HepG2 (cell line): ENCODE measurements around the gene PALM3. TPM values are rescaled to one million over a fixed set of nuclear protein-coding genes. Genes with fewer than 3 reads are reported as not detected.

Experiments
- ATAC-seq: fragments of 200-7000 bp; cut with Tn5 transposase; 3 replicates; pipeline ENCODE4 v1.9.1; 2020; ENCODE audit warnings: mild to moderate bottlenecking, moderate library complexity
- BruUV-seq: library from RNA; stranded (reverse); fragments of 400-500 nt; replicated peaks from 2 replicates; lab custom pipeline; 2021; lab: Mats Ljungman, UMichigan
- CTCF ChIA-PET: fragments of 300-600 bp; formaldehyde crosslinking; extraction: SDS; loops from one replicate; lab custom pipeline; 2021; ENCODE audit warnings: low total read pairs, inconsistent platforms, low intra/inter-chr PET ratio; lab: Yijun Ruan, JAX
- POLR2A ChIA-PET: fragments of 350-600 bp; sonication (Branson Sonifier 250); formaldehyde crosslinking; loops from one replicate; lab custom pipeline; 2020; ENCODE audit warnings: antibody characterized with exemption, inconsistent platforms; lab: Yijun Ruan, JAX
- DNase-seq: peaks from one replicate; pipeline ENCODE4 v3.0.0-alpha.2; 2015; ENCODE audit warnings: low spot score
- FAIRE-seq: peaks from 3 replicates; lab custom pipeline; 2011; peaks lifted over from hg19 to GRCh38; lab: Jason Lieb, UNC
- H2AFZ ChIP-seq: one replicate; pipeline ENCODE4 v1.6.1; 2011; ENCODE audit warnings: low read length, inconsistent platforms
- H3K27ac ChIP-seq: fragments of 300-600 bp; 3 replicates; pipeline ENCODE4 v1.8.0; 2011; ENCODE audit warnings: mixed run types, mild to moderate bottlenecking, mixed read lengths, low read length, inconsistent platforms; ENCODE audit not compliant: insufficient read depth; ENCODE audit errors: extremely low read length
- H3K27me3 ChIP-seq, 2 experiments: fragments of 200-600 bp in 1 of 2; 2 replicates in 1 of 2; 3 replicates in 1 of 2; pipeline versions ENCODE4 v1.6.0 to v1.8.0; 2011; ENCODE audit warnings: low read length in 2 of 2, mild to moderate bottlenecking in 2 of 2, moderate library complexity in 2 of 2, inconsistent platforms in 1 of 2; ENCODE audit not compliant: insufficient read depth in 2 of 2, control insufficient read depth in 1 of 2
- H3K36me3 ChIP-seq, 2 experiments: fragments of 200-600 bp in 1 of 2; replicated peaks in 1 of 2; 2 replicates in 1 of 2; 3 replicates in 1 of 2; pipeline versions ENCODE4 v1.5.1 to v1.8.0; 2011; ENCODE audit warnings: low read length in 2 of 2, inconsistent platforms in 1 of 2; ENCODE audit not compliant: insufficient read depth in 2 of 2, control insufficient read depth in 1 of 2
- H3K4me1 ChIP-seq: 2 replicates; pipeline ENCODE4 v1.5.1; 2012; ENCODE audit warnings: low read length, inconsistent platforms; ENCODE audit not compliant: insufficient read depth
- H3K4me2 ChIP-seq: 2 replicates; pipeline ENCODE4 v1.6.0; 2011; ENCODE audit warnings: low read depth, low read length, inconsistent platforms
- H3K4me3 ChIP-seq, 3 experiments: fragments of 200-600 bp in 1 of 3; sonication (generic), shearing (Covaris generic) in 1 of 3; replicated peaks in 1 of 3; 2 replicates each; pipeline ENCODE4 v1.5.1; 2011 to 2016; ENCODE audit warnings: low read length in 3 of 3, inconsistent platforms in 2 of 3, low read depth in 2 of 3, mild to moderate bottlenecking in 2 of 3, control low read depth in 1 of 3, mixed read lengths in 1 of 3; ENCODE audit not compliant: insufficient read depth in 1 of 3
- H3K79me2 ChIP-seq: one replicate; pipeline ENCODE4 v1.6.1; 2011; ENCODE audit warnings: low read length, inconsistent platforms; ENCODE audit not compliant: insufficient read depth
- H3K9ac ChIP-seq: 2 replicates; pipeline ENCODE4 v1.6.0; 2011; ENCODE audit warnings: mild to moderate bottlenecking, low read depth, low read length, inconsistent platforms; ENCODE audit not compliant: insufficient read depth
- H3K9me3 ChIP-seq: 2 replicates; pipeline ENCODE4 v1.5.1; 2012; ENCODE audit warnings: mild to moderate bottlenecking, low read length
- H4K20me1 ChIP-seq: 2 replicates; pipeline ENCODE4 v1.6.0; 2011; ENCODE audit warnings: inconsistent platforms, mild to moderate bottlenecking, low read length, moderate library complexity; ENCODE audit not compliant: insufficient read depth
- ATF4 ChIP-seq, 2 experiments: fragments of 450-650 bp in 1 of 2; sonication (generic) in 1 of 2; formaldehyde crosslinking; IDR thresholded peaks; 2 replicates each; pipeline versions ENCODE4 v1.5.0 to v1.8.0; 2020 to 2022; ENCODE audit warnings: mild to moderate bottlenecking in 1 of 2, missing genetic modification reagents in 1 of 2
- BRD4 ChIP-seq: sonication (generic); formaldehyde crosslinking; IDR thresholded peaks from 2 replicates; pipeline ENCODE4 v1.4.0; 2020; ENCODE audit warnings: missing genetic modification reagents
- CSRNP2 ChIP-seq: sonication (generic); formaldehyde crosslinking; conservative IDR thresholded peaks from 2 replicates; pipeline ENCODE4 v1.8.0; 2022; ENCODE audit warnings: low read depth, missing genetic modification reagents
- EEA1 ChIP-seq: sonication (generic); formaldehyde crosslinking; IDR thresholded peaks from 2 replicates; pipeline ENCODE4 v1.5.1; 2020; ENCODE audit warnings: mild to moderate bottlenecking, missing genetic modification reagents, borderline replicate concordance
- GABPB1 ChIP-seq: IDR thresholded peaks from 2 replicates; pipeline ENCODE4 v1.6.1; 2016; ENCODE audit warnings: mild to moderate bottlenecking, missing genetic modification reagents, moderate library complexity, missing compliant biosample characterization
- IRF2 ChIP-seq: IDR thresholded peaks from 2 replicates; pipeline ENCODE4 v1.6.1; 2018; ENCODE audit warnings: missing genetic modification reagents, missing compliant biosample characterization
- JUN ChIP-seq: sonication (generic); formaldehyde crosslinking; IDR thresholded peaks from 2 replicates; pipeline ENCODE4 v1.4.0; 2020; ENCODE audit warnings: mild to moderate bottlenecking, missing genetic modification reagents
- MZF1 ChIP-seq: sonication (generic); formaldehyde crosslinking; IDR thresholded peaks from 2 replicates; pipeline ENCODE4 v1.8.1; 2023; ENCODE audit warnings: mild to moderate bottlenecking, missing genetic modification reagents, borderline replicate concordance
- NFKB2 ChIP-seq: sonication (generic); formaldehyde crosslinking; IDR thresholded peaks from 2 replicates; pipeline ENCODE4 v1.4.0; 2020; ENCODE audit warnings: missing genetic modification reagents, borderline replicate concordance
- RFXANK ChIP-seq: IDR thresholded peaks from 2 replicates; pipeline ENCODE4 v1.6.1; 2016
- SIN3B ChIP-seq: fragments of 150-350 bp; IDR thresholded peaks from 2 replicates; pipeline ENCODE4 v1.6.1; 2014; ENCODE audit warnings: low read length
- SKI ChIP-seq: fragments of 450-650 bp; IDR thresholded peaks from one replicate; pipeline ENCODE4 v1.6.1; 2018; ENCODE audit warnings: mild to moderate bottlenecking; ENCODE audit not compliant: partially characterized antibody
- TAF1 ChIP-seq: sonication (generic); formaldehyde crosslinking; IDR thresholded peaks from 2 replicates; pipeline ENCODE4 v1.4.0; 2020; ENCODE audit warnings: missing genetic modification reagents
- ZNF451 ChIP-seq: sonication (generic); formaldehyde crosslinking; IDR thresholded peaks from 2 replicates; pipeline ENCODE4 v1.5.0; 2020; ENCODE audit warnings: mild to moderate bottlenecking, missing genetic modification reagents
- ZNF547 ChIP-seq: sonication (generic); formaldehyde crosslinking; IDR thresholded peaks from 2 replicates; pipeline ENCODE4 v1.5.1; 2020; ENCODE audit warnings: mild to moderate bottlenecking, missing genetic modification reagents
- ZNF556 ChIP-seq: sonication (generic); formaldehyde crosslinking; IDR thresholded peaks from 2 replicates; pipeline ENCODE4 v1.4.0; 2020; ENCODE audit warnings: mild to moderate bottlenecking, missing genetic modification reagents, borderline replicate concordance
- ZNF792 ChIP-seq: IDR thresholded peaks from 2 replicates; pipeline ENCODE4 v1.6.1; 2016
- WGBS: methylation state at CpG from one replicate; pipeline ENCODE4 v1.1.6; 2017; ENCODE audit warnings: low lambda C conversion rate; 5-methylcytosine and 5-hydroxymethylcytosine counted together
- in situ Hi-C: cut with HindIII; loops from 2 replicates; pipeline ENCODE4 v1.10.0; 2017; ENCODE audit warnings: low pct_unique_long_range_greater_than_20kb; ENCODE audit not compliant: extremely low pct_ligation_motif_present
- intact Hi-C: fragments of 100-400 bp; cut with micrococcal nuclease; formaldehyde crosslinking; loops from one replicate; pipeline ENCODE4 v1.10.0; 2022; ENCODE audit not compliant: unreplicated experiment
- polyA plus RNA-seq, 8 experiments: library from polyadenylated mRNA; depleted of rRNA in 3 of 8; stranded (reverse) in 7 of 8; unstranded in 1 of 8; fragments of >200 nt; fragmentation: Illumina TruSeq in 4 of 8; extraction: Trizol in 4 of 8; gene quantifications; 2 replicates each; pipeline versions ENCODE4 v1.2.1 to v1.2.3, GENCODE V29; 2011 to 2016; ENCODE audit warnings: low read depth in 4 of 8, missing spikeins in 1 of 8, mixed read lengths in 1 of 8; ENCODE audit not compliant: insufficient read depth in 1 of 8
- total RNA-seq, 5 experiments: library from RNA; depleted of rRNA; stranded (reverse); fragments of >200 nt; fragmentation: Illumina TruSeq; extraction: Trizol; gene quantifications; 2 replicates each; pipeline ENCODE4 v1.2.3, GENCODE V29; 2016; ENCODE audit warnings: low read depth in 1 of 5
- TF ChIP-seq, protein P1 (sequence below): IDR thresholded peaks from 2 replicates; pipeline ENCODE4 v1.6.1; 2016

Gene PALM3
- total and polyA plus RNA-seq, 2 of the 13 experiments (the other 11 are each of a cell fraction or from before 2014, with no cell fraction given): 0.79 to 2.4 TPM

GRCh38 chr19:14106840-14107239, 45.0 kb upstream of the PALM3 start:
- no peak overlapping the region for H3K27ac ChIP-seq
- DNase-seq (no peak), ATAC-seq (no peak), FAIRE-seq (no peak)
- WGBS: 95% methylated on average over 15 of the region's 16 CpGs
- intact Hi-C loops: no loop called here
- H3K36me3 ChIP-seq: peaks cover 7 to 14% of the 10 kb centered on the region in 2 experiments; a peak in 4 of 5 replicates
- no peak for TF ChIP-seq BRD4 (CRISPR knock-in tag)
- no peak for TF ChIP-seq NFKB2 (CRISPR knock-in tag)
- TF ChIP-seq SKI: no peak
- in situ Hi-C loops: no loop called here
- BruUV-seq: no TSS peak
- no peaks in the 10 kb centered on the region for H3K9me3 ChIP-seq
- no peaks in the 10 kb centered on the region for H3K79me2 ChIP-seq
- no peak overlapping the region for H3K4me3 ChIP-seq
- H3K4me1 ChIP-seq: peaks cover 14% of the 10 kb centered on the region
- POLR2A ChIA-PET: no interaction called here
- no peaks in the 10 kb centered on the region for H4K20me1 ChIP-seq
- H2AFZ ChIP-seq: no peak overlapping the region
- CTCF ChIA-PET: no interaction called here
- no peak overlapping the region for H3K9ac ChIP-seq
- H3K27me3 ChIP-seq: no peaks in the 10 kb centered on the region
- no peak overlapping the region for H3K4me2 ChIP-seq

DNA sequence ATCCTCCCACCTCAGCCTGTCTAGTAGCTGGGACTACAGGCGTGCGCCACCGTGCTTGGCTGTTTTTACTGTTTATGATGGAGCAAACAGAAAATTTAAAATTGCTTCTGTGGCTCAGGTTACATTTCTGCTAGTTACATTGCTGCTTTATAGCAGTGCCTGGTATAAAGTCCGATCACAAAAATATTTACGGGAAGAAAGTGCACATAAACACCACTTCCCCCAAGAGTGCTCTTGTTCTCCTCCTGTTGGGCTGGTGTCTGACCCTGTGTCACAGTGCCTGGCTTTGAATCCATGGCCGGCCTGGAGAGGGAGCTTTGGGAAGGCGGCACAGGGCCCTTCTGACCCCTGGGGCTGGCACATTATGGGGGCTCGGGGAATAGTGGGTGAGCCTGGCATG, 43.8 kb upstream of the PALM3 start:
- Histone ChIP-seq H3K9me3 (no peaks in the 10 kb centered on the region), H3K9ac (no peak overlapping the region), H3K4me2 (no peak overlapping the region), H3K79me2 (no peaks in the 10 kb centered on the region), H3K27me3 (no peaks in the 10 kb centered on the region), H3K36me3 (peaks cover 7 to 18% of the 10 kb centered on the region in 2 experiments), H3K4me3 (no peak overlapping the region), H3K4me1 (peaks cover 3% of the 10 kb centered on the region), H2AFZ (no peak overlapping the region), H4K20me1 (no peaks in the 10 kb centered on the region), H3K27ac (no peak overlapping the region)
- FAIRE-seq (no peak), DNase-seq (no peak), ATAC-seq (no peak)
- ChIA-PET POLR2A (no interaction called here), CTCF (no interaction called here)
- no TSS peak for BruUV-seq
- intact Hi-C loops: no loop called here
- in situ Hi-C loops: no loop called here
- WGBS: 96% methylated on average over 8 of the region's 8 CpGs
- no peak for TF ChIP-seq ZNF792 (CRISPR knock-in tag)
- no peak for TF ChIP-seq MZF1 (CRISPR knock-in tag)
- no peak for TF ChIP-seq IRF2 (CRISPR knock-in tag)
- TF ChIP-seq SIN3B: no peak
- no peak for TF ChIP-seq TAF1 (CRISPR knock-in tag)
- TF ChIP-seq ZNF556 (CRISPR knock-in tag): no peak
- TF ChIP-seq CSRNP2 (CRISPR knock-in tag): no peak
- TF ChIP-seq GABPB1 (CRISPR knock-in tag): no peak
- no peak for TF ChIP-seq JUN
- no peak for TF ChIP-seq RFXANK (CRISPR knock-in tag)
- TF ChIP-seq, protein P1, sequence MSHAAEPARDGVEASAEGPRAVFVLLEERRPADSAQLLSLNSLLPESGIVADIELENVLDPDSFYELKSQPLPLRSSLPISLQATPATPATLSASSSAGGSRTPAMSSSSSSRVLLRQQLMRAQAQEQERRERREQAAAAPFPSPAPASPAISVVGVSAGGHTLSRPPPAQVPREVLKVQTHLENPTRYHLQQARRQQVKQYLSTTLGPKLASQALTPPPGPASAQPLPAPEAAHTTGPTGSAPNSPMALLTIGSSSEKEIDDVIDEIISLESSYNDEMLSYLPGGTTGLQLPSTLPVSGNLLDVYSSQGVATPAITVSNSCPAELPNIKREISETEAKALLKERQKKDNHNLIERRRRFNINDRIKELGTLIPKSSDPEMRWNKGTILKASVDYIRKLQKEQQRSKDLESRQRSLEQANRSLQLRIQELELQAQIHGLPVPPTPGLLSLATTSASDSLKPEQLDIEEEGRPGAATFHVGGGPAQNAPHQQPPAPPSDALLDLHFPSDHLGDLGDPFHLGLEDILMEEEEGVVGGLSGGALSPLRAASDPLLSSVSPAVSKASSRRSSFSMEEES: no peak
- TF ChIP-seq ZNF451 (CRISPR knock-in tag): no peak
- no peak for TF ChIP-seq ZNF547 (CRISPR knock-in tag)
- TF ChIP-seq ATF4 (CRISPR knock-in tag; IDR thresholded peaks at IDR 0.05): no peak
- TF ChIP-seq EEA1 (CRISPR knock-in tag): no peak
